Measurements from ENCODE around the gene ZNF555. TPM values are rescaled to one million over a fixed set of nuclear protein-coding genes. Genes with fewer than 3 reads are reported as not detected.

ZNF555 gene
- polyA plus RNA-seq, 1 experiment: 7.1 TPM

DNA sequence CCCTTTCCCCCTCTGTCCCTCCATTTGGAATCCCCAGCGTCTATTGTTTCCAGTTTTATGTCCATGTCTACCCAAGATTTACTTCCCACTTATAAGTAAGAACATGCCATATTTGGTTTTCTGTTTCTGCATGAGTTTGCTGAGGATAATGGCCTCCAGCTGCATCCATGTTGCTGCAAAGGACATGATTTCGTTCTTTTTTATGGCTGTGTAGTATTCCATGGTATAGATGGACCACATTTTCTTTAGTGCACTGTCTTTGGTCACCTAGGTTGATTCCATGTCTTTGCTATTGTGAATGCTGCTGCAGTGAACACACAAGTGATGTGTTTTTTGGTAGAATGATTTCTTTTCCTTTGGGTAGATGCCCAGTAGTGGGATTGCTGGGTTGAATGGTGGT is 3.8 kb downstream of the ZNF555 start:
- Histone ChIP-seq H3K4me3 (ENCODE audit: low read depth, low read length) (no peak overlapping the region), H3K27me3 (ENCODE audit: control insufficient read depth, insufficient read depth, low read length) (no peaks in the 10 kb centered on the region), H3K9me3 (ENCODE audit: control insufficient read depth, insufficient read depth, low read length) (peaks cover 51% of the 10 kb centered on the region), H3K27ac (ENCODE audit: low read depth, low read length) (no peak overlapping the region)
- ChIA-PET CTCF (no interaction called here), POLR2A (no interaction called here)
- TF ChIP-seq, protein P1, sequence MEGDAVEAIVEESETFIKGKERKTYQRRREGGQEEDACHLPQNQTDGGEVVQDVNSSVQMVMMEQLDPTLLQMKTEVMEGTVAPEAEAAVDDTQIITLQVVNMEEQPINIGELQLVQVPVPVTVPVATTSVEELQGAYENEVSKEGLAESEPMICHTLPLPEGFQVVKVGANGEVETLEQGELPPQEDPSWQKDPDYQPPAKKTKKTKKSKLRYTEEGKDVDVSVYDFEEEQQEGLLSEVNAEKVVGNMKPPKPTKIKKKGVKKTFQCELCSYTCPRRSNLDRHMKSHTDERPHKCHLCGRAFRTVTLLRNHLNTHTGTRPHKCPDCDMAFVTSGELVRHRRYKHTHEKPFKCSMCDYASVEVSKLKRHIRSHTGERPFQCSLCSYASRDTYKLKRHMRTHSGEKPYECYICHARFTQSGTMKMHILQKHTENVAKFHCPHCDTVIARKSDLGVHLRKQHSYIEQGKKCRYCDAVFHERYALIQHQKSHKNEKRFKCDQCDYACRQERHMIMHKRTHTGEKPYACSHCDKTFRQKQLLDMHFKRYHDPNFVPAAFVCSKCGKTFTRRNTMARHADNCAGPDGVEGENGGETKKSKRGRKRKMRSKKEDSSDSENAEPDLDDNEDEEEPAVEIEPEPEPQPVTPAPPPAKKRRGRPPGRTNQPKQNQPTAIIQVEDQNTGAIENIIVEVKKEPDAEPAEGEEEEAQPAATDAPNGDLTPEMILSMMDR (IDR thresholded peaks at IDR 0.05; ENCODE audit: low read depth, low read length): no peak
- no peak for DNase-seq (ENCODE audit: low read depth, low spot score)

DNA sequence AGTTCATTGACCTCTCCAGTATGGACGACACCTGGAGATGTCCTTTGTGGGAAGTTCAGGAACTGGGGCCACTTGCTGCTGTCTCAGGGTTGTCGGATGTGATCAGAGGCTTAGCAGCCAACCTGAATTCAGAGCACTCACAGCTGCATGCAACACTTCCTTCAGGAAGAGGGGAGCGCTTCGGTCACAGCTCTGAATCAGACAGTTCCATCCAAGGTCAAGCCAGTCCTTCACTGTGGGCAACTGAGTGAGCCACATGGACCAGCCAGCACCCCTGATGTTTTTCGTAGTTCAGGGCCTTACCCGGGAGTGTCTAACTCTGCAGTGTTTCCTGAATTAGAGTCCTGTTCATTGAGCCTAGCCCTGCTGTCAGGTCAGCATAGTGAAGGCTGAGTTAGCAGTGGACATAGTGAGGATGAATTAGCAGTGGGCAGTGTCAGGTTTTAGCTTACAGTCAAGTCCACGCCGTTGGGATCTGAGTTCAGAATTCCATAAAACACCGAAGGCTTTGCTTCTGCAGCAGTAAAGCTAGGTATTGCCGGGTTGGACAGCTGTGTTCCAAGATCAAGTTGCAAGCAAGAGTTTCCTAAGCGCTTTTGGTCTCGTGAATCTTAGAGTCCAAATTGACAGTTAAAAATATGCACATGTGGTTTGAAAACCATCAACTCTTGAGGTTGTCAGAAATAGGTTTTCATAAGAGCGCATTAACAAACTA is 5.1 kb downstream of the ZNF555 start:
- no peak for DNase-seq (ENCODE audit: low read depth, low spot score)
- TF ChIP-seq, protein P1 (IDR thresholded peaks at IDR 0.05; ENCODE audit: low read depth, low read length): no peak
- ChIA-PET CTCF (no interaction called here), POLR2A (no interaction called here)
- Histone ChIP-seq H3K27ac (ENCODE audit: low read depth, low read length) (no peak overlapping the region), H3K9me3 (ENCODE audit: control insufficient read depth, insufficient read depth, low read length) (peaks cover 52% of the 10 kb centered on the region), H3K27me3 (ENCODE audit: control insufficient read depth, insufficient read depth, low read length) (no peaks in the 10 kb centered on the region), H3K4me3 (ENCODE audit: low read depth, low read length) (no peak overlapping the region)

DNA sequence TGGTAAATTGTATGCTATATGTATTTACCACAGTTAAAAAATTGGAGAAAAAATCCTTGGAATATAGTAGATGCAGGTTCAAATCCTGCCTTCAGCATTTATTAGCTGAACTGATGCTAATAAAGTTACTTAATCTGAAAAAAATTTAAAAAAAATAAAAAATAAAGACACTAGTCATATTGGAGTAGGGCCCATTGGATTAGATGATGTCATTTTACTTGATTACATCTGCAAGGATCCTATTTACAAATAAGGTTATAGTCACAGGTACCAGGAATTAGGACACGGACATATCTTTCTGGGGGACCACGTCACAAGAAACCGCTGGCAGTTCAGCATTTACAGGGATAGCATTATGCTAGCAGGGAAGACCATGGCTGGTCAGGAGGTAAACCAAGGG is 6.2 kb downstream of the ZNF555 start:
- CTCF ChIA-PET: interaction anchor here (1.5 kb wide), 1 partner anchor 40 kb away, joined by 3 read pairs; no protein-coding TSS in a partner anchor
- H3K9me3 ChIP-seq (ENCODE audit: control insufficient read depth, insufficient read depth, low read length): peaks cover 61% of the 10 kb centered on the region
- POLR2A ChIA-PET: no interaction called here
- H3K4me3 ChIP-seq (ENCODE audit: low read depth, low read length): no peak overlapping the region
- TF ChIP-seq, protein P1 (IDR thresholded peaks at IDR 0.05; ENCODE audit: low read depth, low read length): no peak
- no peaks in the 10 kb centered on the region for H3K27me3 ChIP-seq (ENCODE audit: control insufficient read depth, insufficient read depth, low read length)
- no peak overlapping the region for H3K27ac ChIP-seq (ENCODE audit: low read depth, low read length)
- DNase-seq (ENCODE audit: low read depth, low spot score): no peak

DNA sequence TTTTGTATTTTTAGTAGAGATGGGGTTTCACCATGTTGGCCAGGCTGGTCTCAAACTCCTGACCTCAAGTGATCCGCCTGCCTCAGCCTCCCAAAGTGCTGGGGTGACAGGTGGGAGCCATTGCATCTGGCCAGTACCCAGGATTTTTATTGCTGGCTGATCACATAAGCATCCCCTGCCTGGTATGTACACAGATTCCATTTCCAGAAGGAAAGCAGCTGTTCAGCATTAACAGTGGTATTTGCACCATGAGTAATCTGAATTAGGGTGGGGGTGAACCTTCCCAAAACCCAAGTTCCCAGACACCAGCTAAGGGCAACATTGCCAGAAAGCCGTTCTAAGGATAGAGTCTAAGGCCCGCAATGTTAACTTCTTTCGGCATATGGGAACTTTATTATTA is 7.3 kb downstream of the ZNF555 start:
- POLR2A ChIA-PET: interaction anchor here (0.6 kb wide), 1 partner anchor 11 kb away, joined by 5 read pairs; no protein-coding TSS in a partner anchor
- no peak overlapping the region for H3K4me3 ChIP-seq (ENCODE audit: low read depth, low read length)
- peak; percentile 29 for DNase-seq (ENCODE audit: low read depth, low spot score)
- H3K27me3 ChIP-seq (ENCODE audit: control insufficient read depth, insufficient read depth, low read length): no peaks in the 10 kb centered on the region
- no peak overlapping the region for H3K27ac ChIP-seq (ENCODE audit: low read depth, low read length)
- CTCF ChIA-PET: interaction anchor here (1.5 kb wide), 1 partner anchor 38 kb away, joined by 3 read pairs; no protein-coding TSS in a partner anchor
- peaks cover 68% of the 10 kb centered on the region for H3K9me3 ChIP-seq (ENCODE audit: control insufficient read depth, insufficient read depth, low read length)
- TF ChIP-seq, protein P1 (IDR thresholded peaks at IDR 0.05; ENCODE audit: low read depth, low read length): no peak

DNA sequence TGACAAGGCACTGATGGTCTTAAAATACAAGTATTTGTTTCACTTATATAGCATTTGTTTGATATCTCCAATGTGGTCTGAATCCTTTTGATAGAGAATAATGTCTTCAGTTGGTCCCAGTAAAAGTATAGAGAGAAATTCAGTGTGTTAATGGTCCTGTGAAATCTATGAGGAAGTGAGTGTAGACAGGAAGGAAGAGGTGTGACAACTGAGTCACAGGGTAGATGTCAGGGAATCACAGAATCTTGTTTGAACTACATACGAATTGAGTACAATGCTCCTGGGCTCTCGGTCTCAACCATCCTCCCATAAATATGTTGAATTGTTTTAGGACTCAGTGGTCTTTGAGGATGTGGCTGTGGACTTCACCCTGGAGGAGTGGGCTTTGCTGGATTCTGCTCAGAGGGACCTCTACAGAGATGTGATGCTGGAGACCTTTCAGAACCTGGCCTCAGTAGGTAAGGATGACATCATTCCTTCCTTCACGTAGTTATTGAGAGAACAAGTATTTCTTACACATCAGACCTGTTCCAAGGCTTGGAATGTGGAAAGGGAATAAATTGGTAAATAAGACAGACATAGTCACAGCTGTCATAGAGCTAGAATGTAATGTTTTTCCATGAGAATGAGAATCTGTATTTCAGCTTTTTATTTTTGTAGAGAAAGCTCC is 9.1 kb downstream of the ZNF555 start:
- POLR2A ChIA-PET: no interaction called here
- CTCF ChIA-PET: interaction anchor here (1.0 to 1.3 kb wide), 3 partner anchors 9 to 37 kb away, joined by 3 to 7 read pairs (median 4); partner anchors contain the start of gene ZNF555
- TF ChIP-seq, protein P1 (IDR thresholded peaks at IDR 0.05; ENCODE audit: low read depth, low read length): no peak
- no peaks in the 10 kb centered on the region for H3K27me3 ChIP-seq (ENCODE audit: control insufficient read depth, insufficient read depth, low read length)
- no peak overlapping the region for H3K27ac ChIP-seq (ENCODE audit: low read depth, low read length)
- H3K9me3 ChIP-seq (ENCODE audit: control insufficient read depth, insufficient read depth, low read length): peaks cover 68% of the 10 kb centered on the region
- no peak for DNase-seq (ENCODE audit: low read depth, low spot score)
- H3K4me3 ChIP-seq (ENCODE audit: low read depth, low read length): no peak overlapping the region

Data from AG04450 (cell line).